GM18505 (cell line): Measurements from ENCODE around the gene GORASP2.
A peak's percentile ranks its signal among the peaks of the same experiment; 100 is the strongest.
"Not testable (repeated sequence)": the region's sequence is repeated elsewhere in the genome, so short reads cannot be mapped to it uniquely, and the experiment has no call there.

Source experiments
- ATAC-seq: cut with Tn5 transposase; IDR thresholded peaks from one replicate; pipeline ENCODE4 v1.9.1; 2021; ENCODE audit not compliant: unreplicated experiment
- POLR2A ChIP-seq: IDR thresholded peaks from 4 replicates; pipeline ENCODE4 v1.6.1; 2011; ENCODE audit warnings: borderline replicate concordance; ENCODE audit not compliant: insufficient read depth, insufficient read length; ENCODE audit errors: extremely low read depth

GORASP2 gene

GRCh38 chr2:170905864-170906263 is 23.2 kb upstream of the GORASP2 start:
- no peak for ATAC-seq
- TF ChIP-seq POLR2A: no peak

DNA sequence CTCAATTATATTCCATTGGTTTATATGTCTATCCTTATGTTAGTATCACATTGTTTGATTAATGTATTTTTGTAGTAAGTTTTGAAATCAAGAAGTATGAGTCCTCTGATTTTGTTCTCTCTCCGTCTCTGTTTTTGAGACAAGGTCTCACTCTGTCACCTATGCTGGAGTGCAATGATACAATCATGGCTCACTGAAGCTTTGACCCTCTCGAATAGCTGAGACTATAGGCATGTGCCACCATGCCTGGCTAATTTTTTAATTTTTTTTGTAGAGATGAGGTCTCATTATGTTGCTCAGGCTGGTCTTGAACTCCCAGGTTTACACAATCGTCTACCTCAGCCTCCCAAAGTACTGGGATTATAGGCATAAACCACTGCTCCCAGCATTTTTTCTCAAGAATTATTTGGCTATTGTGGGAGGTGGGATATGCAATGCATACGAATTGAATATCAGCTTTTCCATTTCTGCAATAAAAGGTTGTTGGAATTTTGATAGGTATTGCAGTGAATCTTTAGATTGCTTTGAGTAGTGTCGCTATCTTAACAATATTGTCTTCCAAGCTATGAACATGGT is 17.7 kb upstream of the GORASP2 start:
- TF ChIP-seq POLR2A: no peak
- ATAC-seq: no peak

GRCh38 chr2:170914994-170915666 is 13.9 kb upstream of the GORASP2 start:
- ATAC-seq: not testable (repeated sequence)

DNA sequence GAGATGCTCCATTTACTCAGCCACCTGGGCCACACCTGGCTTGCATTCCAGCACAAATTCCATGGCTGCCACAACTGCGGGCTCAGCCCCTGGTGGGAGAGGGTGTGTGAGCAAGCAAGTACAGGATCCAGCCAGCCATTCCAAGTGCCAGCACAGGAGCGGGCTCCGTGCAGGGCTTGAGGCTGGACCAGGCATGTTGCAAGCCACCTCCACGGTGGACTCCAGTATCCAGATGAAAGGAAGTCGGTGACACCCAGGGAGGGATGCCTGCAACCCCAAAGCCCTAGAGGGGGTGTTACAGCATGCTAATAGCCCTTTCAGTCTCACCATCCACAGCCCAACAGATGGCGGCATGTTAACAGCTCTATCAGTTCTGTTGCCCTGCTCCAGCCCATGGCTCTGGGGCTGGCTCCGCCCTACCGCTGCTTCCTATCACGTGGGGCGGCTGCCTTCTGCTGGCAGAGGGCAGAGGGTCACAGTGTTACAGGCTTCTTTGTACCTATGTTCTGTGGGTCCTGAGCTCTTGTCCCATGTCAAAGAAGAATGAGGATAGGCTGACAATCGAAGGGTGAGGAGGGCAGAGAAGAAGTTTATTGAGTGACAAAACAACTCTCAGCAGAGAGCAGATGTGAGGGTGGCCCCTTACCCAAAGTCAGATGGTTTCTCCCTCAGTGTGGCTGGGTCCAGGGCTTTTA is 11.7 kb upstream of the GORASP2 start:
- no peak for TF ChIP-seq POLR2A
- no peak for ATAC-seq

DNA sequence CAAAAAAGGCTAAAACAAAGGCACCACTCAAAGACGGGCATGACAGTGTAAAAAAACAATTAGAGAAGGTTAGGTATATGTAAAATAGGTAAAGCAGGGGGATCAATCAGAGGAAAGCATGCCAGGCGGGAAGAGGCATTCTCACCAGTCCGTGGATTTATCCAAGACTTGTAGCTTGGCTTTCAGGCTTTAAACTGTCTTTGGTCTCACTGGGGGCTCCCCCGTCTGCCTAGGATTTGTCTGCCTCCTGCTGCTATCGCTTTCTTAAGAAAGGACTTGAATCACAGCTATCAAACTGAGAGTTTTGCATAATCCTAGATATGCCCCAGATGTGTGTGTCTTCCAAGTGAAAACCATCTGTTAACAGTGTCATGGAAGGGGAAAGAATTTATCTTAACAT is 11.1 kb upstream of the GORASP2 start:
- TF ChIP-seq POLR2A: no peak
- ATAC-seq: no peak

DNA sequence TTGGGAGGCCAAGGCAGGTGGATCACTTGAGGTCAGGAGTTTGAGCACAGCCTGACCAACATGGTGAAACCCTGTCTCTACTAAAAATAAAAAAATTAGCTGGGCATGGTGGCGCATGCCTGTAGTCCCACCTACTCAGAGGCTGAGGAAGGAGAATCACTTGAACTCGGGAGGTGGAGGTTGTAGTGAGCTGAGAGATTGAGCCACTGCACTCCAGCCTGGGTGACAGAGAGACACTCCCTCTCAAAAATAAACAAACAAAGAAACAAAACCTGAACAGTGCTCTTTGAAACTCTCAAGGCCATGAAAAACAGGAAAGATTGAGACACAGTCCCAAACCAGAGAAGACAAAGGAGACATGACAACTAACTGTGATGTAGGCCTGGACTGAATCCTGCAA is 7.2 kb upstream of the GORASP2 start:
- not testable (repeated sequence) for ATAC-seq

- ATAC-seq: no peak
- TF ChIP-seq POLR2A: no peak
These were observed 6.2 kb upstream of the GORASP2 start for GRCh38 chr2:170922634-170923494.

DNA sequence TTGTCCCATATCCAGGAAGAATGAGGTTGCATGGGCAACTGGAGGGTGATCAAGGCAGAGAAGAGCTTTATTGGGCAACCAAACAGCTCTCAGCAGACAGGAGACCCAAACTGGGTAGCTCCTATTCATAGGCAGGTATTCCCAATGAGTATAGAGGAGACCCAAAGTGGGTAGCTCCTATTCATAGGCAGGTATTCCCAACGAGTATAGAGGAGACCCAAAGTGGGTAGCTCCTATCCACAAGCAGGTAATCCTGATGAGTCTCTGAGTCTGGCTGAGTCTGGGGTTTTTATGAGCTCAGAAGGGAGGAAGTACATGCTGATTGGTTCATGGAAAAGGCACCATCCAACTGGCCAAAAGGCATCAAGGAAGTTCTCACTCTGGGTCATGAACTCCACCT is 5.3 kb upstream of the GORASP2 start:
- TF ChIP-seq POLR2A: no peak
- ATAC-seq: no peak

GRCh38 chr2:170924969-170925368 is 4.1 kb upstream of the GORASP2 start:
- ATAC-seq: no peak

GRCh38 chr2:170925923-170926322 is 3.1 kb upstream of the GORASP2 start:
- no peak for TF ChIP-seq POLR2A
- ATAC-seq: no peak

More at GRCh38 chr2:170924969-170925368, 4.1 kb upstream of the GORASP2 start:
- no peak for TF ChIP-seq POLR2A

- ATAC-seq: no peak
- no peak for TF ChIP-seq POLR2A
These were observed 2.2 kb upstream of the GORASP2 start for GRCh38 chr2:170926743-170927297.

GRCh38 chr2:170928036-170928823 is 823 bp upstream of the GORASP2 start:
- TF ChIP-seq POLR2A: no peak
- no peak for ATAC-seq

- TF ChIP-seq POLR2A: no peak
- ATAC-seq: peak; percentile 4
These were observed 615 bp downstream of the GORASP2 start for GRCh38 chr2:170929686-170930050.
